Measurements from ENCODE around the gene SDK1. TPM values are rescaled to one million over a fixed set of nuclear protein-coding genes. Genes with fewer than 3 reads are reported as not detected.

Gene SDK1
- total RNA-seq, 2 experiments from 2014 or later: 0.25 to 0.78 TPM

GRCh38 chr7:4200546-4201094 lies 899.6 kb downstream of the SDK1 start:
- Mint-ChIP-seq H3K27ac (no peak overlapping the region), H3K9me3 (no peaks in the 10 kb centered on the region), H3K4me3 (no peak overlapping the region), H3K4me1 (ENCODE audit: low read depth) (peaks cover 2% of the 10 kb centered on the region), H3K27me3 (no peaks in the 10 kb centered on the region), H3K36me3 (ENCODE audit: low read depth) (no peaks in the 10 kb centered on the region)
- TF ChIP-seq CTCF (IDR thresholded peaks at IDR 0.05): no peak
- ATAC-seq (no peak), DNase-seq (no peak)
- ChIA-PET CTCF (no interaction called here), POLR2A (no interaction called here)
- intact Hi-C loops (cut with micrococcal nuclease): no loop called here

GRCh38 chr7:4201566-4201965 lies 900.5 kb downstream of the SDK1 start:
- Mint-ChIP-seq H3K27me3 (no peaks in the 10 kb centered on the region), H3K4me3 (no peak overlapping the region), H3K9me3 (no peaks in the 10 kb centered on the region), H3K4me1 (ENCODE audit: low read depth) (peaks cover 2% of the 10 kb centered on the region), H3K36me3 (ENCODE audit: low read depth) (no peaks in the 10 kb centered on the region), H3K27ac (no peak overlapping the region)
- ChIA-PET POLR2A (no interaction called here), CTCF (no interaction called here)
- no peak for TF ChIP-seq CTCF (IDR thresholded peaks at IDR 0.05)
- ATAC-seq (no peak), DNase-seq (no peak)
- intact Hi-C loops (cut with micrococcal nuclease): no loop called here

- no peak overlapping the region for H3K27ac Mint-ChIP-seq
- H3K36me3 Mint-ChIP-seq (ENCODE audit: low read depth): no peaks in the 10 kb centered on the region
- intact Hi-C loops (cut with micrococcal nuclease): no loop called here
- peaks cover 2% of the 10 kb centered on the region for H3K4me1 Mint-ChIP-seq (ENCODE audit: low read depth)
- POLR2A ChIA-PET: no interaction called here
- DNase-seq (no peak), ATAC-seq (no peak)
- TF ChIP-seq CTCF (IDR thresholded peaks at IDR 0.05): no peak
- no peaks in the 10 kb centered on the region for H3K9me3 Mint-ChIP-seq
- no peaks in the 10 kb centered on the region for H3K27me3 Mint-ChIP-seq
- H3K4me3 Mint-ChIP-seq: no peak overlapping the region
- CTCF ChIA-PET: no interaction called here
Observed at GRCh38 chr7:4202154-4202736, 901.2 kb downstream of the SDK1 start.

GRCh38 chr7:4202954-4203353 lies 901.9 kb downstream of the SDK1 start:
- no peak overlapping the region for H3K27ac Mint-ChIP-seq
- H3K36me3 Mint-ChIP-seq (ENCODE audit: low read depth): no peaks in the 10 kb centered on the region
- ChIA-PET CTCF (no interaction called here), POLR2A (no interaction called here)
- H3K4me1 Mint-ChIP-seq (ENCODE audit: low read depth): peaks cover 2% of the 10 kb centered on the region
- ATAC-seq (no peak), DNase-seq (no peak)
- no peak for TF ChIP-seq CTCF (IDR thresholded peaks at IDR 0.05)
- intact Hi-C loops (cut with micrococcal nuclease): no loop called here
- no peak overlapping the region for H3K4me3 Mint-ChIP-seq
- no peaks in the 10 kb centered on the region for H3K27me3 Mint-ChIP-seq
- no peaks in the 10 kb centered on the region for H3K9me3 Mint-ChIP-seq

GRCh38 chr7:4203626-4204512 lies 902.8 kb downstream of the SDK1 start:
- H3K27ac Mint-ChIP-seq: no peak overlapping the region

More at GRCh38 chr7:4203626-4204512, 902.8 kb downstream of the SDK1 start:
- no peak for DNase-seq
- H3K4me1 Mint-ChIP-seq (ENCODE audit: low read depth): peaks cover 2% of the 10 kb centered on the region
- no peak for ATAC-seq
- no peaks in the 10 kb centered on the region for H3K27me3 Mint-ChIP-seq
- H3K4me3 Mint-ChIP-seq: no peak overlapping the region
- ChIA-PET POLR2A (interaction anchor here (0.6 kb wide), 1 partner anchor 22 kb away, joined by 4 read pairs; no protein-coding TSS in a partner anchor), CTCF (no interaction called here)
- TF ChIP-seq CTCF (IDR thresholded peaks at IDR 0.05): no peak
- intact Hi-C loops (cut with micrococcal nuclease): no loop called here
- no peaks in the 10 kb centered on the region for H3K9me3 Mint-ChIP-seq
- no peaks in the 10 kb centered on the region for H3K36me3 Mint-ChIP-seq (ENCODE audit: low read depth)

Measured in activated CD8-positive, alpha-beta T cell treated with anti-CD3 and anti-CD28 coated beads for 36 hours (primary cell).